Measurements from ENCODE around the gene ZNF682.
"Not testable (repeated sequence)": the region's sequence is repeated elsewhere in the genome, so short reads cannot be mapped to it uniquely, and the experiment has no call there.

The ZNF682 gene

GRCh38 chr19:19997656-19998268 is 41.5 kb downstream of the ZNF682 start:
- DNase-seq (ENCODE audit: low read depth in 2 of 2): peak; percentile 7 to 14

- DNase-seq (ENCODE audit: low read depth in 2 of 2): no peak
Measured at GRCh38 chr19:19966862-19967261, 72.4 kb downstream of the ZNF682 start.

- DNase-seq (ENCODE audit: low read depth in 2 of 2): not testable (repeated sequence)
Measured at GRCh38 chr19:19966126-19966525, 73.2 kb downstream of the ZNF682 start.

GRCh38 chr19:19964416-19964815 is 74.9 kb downstream of the ZNF682 start:
- DNase-seq (ENCODE audit: low read depth in 2 of 2): no peak

GRCh38 chr19:19959151-19959799 is 80.0 kb downstream of the ZNF682 start:
- peak; percentile 27 to 64 for DNase-seq (ENCODE audit: low read depth in 2 of 2)

DNA sequence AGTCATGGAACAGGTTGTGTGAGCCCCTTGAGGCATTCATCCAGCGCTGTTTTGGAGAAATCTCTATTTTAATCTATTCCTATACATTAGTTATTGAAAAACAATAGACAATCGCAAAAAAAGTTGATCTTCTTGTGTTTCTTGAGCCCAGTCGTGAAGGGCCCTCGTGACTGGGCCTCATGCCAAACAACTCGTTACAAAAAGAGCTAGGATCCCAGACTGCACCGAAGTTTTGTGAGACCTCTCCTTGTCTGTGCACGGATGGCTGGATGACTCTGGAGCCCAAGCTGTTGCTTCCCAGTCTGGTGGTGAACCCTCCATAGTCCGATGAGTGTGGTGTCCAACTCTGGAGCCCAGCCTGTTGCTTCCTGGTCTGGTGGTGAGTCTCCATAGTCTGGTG is 81.5 kb downstream of the ZNF682 start:
- not testable (repeated sequence) for DNase-seq (ENCODE audit: low read depth in 2 of 2)

- DNase-seq (ENCODE audit: low read depth in 2 of 2): no peak
Measured at GRCh38 chr19:19956434-19957075, 82.8 kb downstream of the ZNF682 start.

DNA sequence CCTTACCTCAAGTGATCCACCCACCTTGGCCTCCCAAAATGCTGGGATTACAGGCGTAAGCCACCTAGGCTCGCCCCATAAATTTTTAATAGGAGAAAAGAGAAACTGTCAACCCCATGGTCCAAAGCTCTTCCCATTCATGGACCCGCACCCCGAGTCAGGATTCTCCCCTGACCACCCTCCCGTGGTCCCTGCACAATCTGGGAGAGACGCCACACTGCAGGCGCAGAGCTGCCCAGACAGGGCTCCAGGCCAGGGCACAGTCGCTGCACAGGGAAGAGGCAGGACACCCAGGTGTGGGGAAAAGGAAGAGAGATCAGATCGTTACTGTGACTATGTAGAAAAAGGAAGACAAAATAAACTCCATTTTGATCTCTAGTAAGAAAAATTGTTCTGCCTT is 84.1 kb downstream of the ZNF682 start:
- DNase-seq (ENCODE audit: low read depth in 2 of 2): no peak
